KOPT-K1 (cell line): ENCODE data around the gene TFCP2.
"Not testable (repeated sequence)": the region's sequence is repeated elsewhere in the genome, so short reads cannot be mapped to it uniquely, and the experiment has no call there.

Experiments
- H3K27ac ChIP-seq: fragments of 200-600 bp; sonication (generic); 2 replicates; pipeline ENCODE4 v1.5.1; 2016; ENCODE audit warnings: antibody characterized with exemption, mild to moderate bottlenecking, low read depth, low read length; ENCODE audit not compliant: poor library complexity, severe bottlenecking
- H3K36me3 ChIP-seq: fragments of 200-600 bp; sonication (generic); 2 replicates; pipeline ENCODE4 v1.5.1; 2017; ENCODE audit warnings: antibody characterized with exemption, mild to moderate bottlenecking, low read length, moderate library complexity; ENCODE audit not compliant: insufficient read depth
- H3K9me3 ChIP-seq: fragments of 200-600 bp; sonication (generic); 2 replicates; pipeline ENCODE4 v1.5.1; 2017; ENCODE audit warnings: antibody characterized with exemption, low read length, mild to moderate bottlenecking; ENCODE audit not compliant: insufficient read depth, poor library complexity, severe bottlenecking

Gene TFCP2

GRCh38 chr12:51086933-51087332 is 86.0 kb downstream of the TFCP2 start:
- no peaks in the 10 kb centered on the region for H3K9me3 ChIP-seq
- H3K27ac ChIP-seq = no peak overlapping the region
- H3K36me3 ChIP-seq = peaks cover 19% of the 10 kb centered on the region

- Histone ChIP-seq H3K27ac (no peak overlapping the region), H3K36me3 (peaks cover 9% of the 10 kb centered on the region), H3K9me3 (no peaks in the 10 kb centered on the region)
Observed at GRCh38 chr12:51085757-51086156, 87.2 kb downstream of the TFCP2 start.

DNA sequence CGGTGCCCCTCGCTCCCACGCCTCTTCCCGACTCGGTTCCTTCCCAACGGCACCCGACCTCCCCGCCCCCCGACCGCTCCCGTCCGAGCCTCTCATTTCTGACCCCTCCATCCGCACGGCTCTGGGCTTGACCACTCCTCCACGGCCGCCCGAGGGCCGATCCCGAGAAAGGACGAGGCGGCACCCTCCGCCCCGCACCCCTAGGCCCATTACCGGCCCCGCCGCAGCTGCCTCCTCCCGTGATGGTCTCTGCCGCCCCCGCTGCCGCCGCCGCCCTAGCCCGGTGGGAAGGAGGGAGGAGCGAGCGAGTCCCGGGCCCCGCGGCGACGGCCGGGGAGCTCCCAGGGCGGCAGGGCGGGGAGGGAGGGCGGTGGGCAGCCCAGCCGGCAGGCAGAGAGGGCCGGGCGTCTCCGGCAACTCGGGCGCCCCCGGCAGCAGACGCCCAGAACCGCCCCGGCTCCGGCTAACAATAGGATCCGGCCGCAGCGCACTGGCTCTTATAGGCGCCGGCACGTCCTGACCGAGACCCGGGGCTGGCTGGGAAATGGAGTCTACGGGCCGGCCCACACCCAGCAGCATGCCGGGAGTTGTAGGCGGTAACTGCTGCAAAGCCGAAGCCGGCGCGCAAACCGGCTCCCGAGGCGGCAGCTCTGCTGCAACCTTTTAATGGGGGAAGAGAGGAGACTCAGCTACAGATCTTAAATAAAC is 89.7 kb downstream of the TFCP2 start, which contains the start of gene CSRNP2:
CSRNP2 (minus strand) TSS at position 471 of the 708 bp plus-strand sequence. CDS start 7,035 bp downstream, outside the sequence.
- H3K27ac ChIP-seq = peak within 1 kb of the TSS; percentile 72

GRCh38 chr12:51082561-51083125 is 90.3 kb downstream of the TFCP2 start:
- Histone ChIP-seq H3K27ac (peak overlapping the region; percentile 72), H3K36me3 (no peaks in the 10 kb centered on the region), H3K9me3 (no peaks in the 10 kb centered on the region)

More for the DNA sequence above, 89.7 kb downstream of the TFCP2 start, which contains the start of gene CSRNP2:
- H3K9me3 ChIP-seq = no peaks in the 10 kb centered on the region
- no peaks in the 10 kb centered on the region for H3K36me3 ChIP-seq

DNA sequence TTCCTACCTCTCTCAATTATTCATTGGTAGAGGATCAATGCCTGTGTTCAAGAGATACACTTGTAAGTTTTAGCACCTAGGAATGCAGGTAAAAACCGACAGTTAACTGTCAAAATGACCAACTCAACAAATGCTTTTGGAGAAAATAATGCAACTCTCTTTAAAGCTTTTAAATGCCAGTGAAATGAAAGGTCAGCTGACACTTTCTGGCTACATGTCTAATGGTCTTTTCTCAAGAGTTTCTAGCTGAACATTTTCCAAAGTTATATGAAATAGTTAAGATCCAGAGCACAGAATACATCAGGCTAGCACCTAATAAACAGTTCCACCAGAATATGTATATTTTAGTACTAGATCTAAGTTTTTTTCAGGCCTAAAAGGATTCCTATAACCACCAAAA is 91.5 kb downstream of the TFCP2 start:
- Histone ChIP-seq H3K36me3 (no peaks in the 10 kb centered on the region), H3K27ac (no peak overlapping the region), H3K9me3 (no peaks in the 10 kb centered on the region)

GRCh38 chr12:51080136-51080535 is 92.8 kb downstream of the TFCP2 start:
- Histone ChIP-seq H3K27ac (no peak overlapping the region), H3K9me3 (no peaks in the 10 kb centered on the region), H3K36me3 (no peaks in the 10 kb centered on the region)

DNA sequence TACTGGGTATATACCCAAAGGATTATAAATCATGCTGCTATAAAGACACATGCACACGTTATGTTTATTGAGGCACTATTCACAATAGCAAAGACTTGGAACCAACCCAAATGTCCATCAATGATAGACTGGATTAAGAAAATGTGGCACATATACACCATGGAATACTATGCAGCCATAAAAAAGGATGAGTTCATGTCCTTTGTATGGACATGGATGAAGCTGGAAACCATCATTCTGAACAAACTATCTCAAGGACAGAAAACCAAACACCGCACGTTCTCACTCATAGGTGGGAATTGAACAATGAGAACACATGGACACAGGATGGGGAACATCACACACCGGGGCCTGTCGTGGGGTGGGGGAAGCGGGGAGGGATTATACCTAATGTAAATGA is 94.1 kb downstream of the TFCP2 start:
- H3K36me3 ChIP-seq, H3K27ac ChIP-seq, H3K9me3 ChIP-seq: not testable (repeated sequence)

DNA sequence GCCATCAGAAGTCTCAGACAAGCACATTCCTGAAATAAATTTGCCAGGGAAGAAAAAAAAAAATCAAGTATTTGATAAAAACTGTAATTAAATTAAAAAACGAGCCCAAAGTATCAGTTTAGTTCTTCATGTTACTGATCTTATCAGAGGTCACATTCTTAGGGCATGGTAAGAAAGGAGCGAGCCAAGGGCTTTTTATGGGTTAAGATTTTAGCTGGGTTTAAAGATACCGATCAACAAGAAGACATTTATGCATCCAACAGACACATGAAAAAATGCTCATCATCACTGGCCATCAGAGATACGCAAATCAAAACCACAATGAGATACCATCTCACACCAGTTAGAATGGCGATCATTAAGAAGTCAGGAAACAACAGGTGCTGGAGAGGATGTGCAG is 94.6 kb downstream of the TFCP2 start:
- H3K27ac ChIP-seq = peak overlapping the region; percentile 20

DNA sequence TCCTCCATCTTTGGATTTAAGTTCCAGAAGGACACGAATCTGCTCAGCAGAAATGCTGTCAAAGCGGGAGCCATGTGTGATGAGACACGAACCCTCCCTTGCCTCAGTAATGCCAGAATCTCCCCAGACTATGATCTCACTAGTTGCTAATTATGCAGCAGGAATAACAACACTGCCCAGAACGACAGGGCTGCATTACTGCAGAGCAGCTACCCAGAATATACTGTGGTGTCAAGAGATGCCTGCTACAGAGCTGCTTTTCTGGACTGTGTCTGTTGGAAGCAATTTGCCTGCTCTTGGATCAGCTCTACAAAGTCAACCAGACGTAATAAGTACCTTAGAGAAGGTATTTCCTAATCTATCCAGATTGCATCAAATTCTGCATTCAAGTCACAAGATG is 95.0 kb downstream of the TFCP2 start:
- Histone ChIP-seq H3K9me3 (no peaks in the 10 kb centered on the region), H3K27ac (peak overlapping the region; percentile 20), H3K36me3 (peaks cover 15% of the 10 kb centered on the region)

More for the DNA sequence above, 94.6 kb downstream of the TFCP2 start:
- peaks cover 11% of the 10 kb centered on the region for H3K36me3 ChIP-seq
- H3K9me3 ChIP-seq = not testable (repeated sequence)

GRCh38 chr12:51076236-51076930 is 96.6 kb downstream of the TFCP2 start:
- Histone ChIP-seq H3K9me3 (no peaks in the 10 kb centered on the region), H3K27ac (peak overlapping the region; percentile 48), H3K36me3 (peaks cover 30% of the 10 kb centered on the region)

GRCh38 chr12:51075390-51075789 is 97.5 kb downstream of the TFCP2 start:
- Histone ChIP-seq H3K36me3 (peaks cover 39% of the 10 kb centered on the region), H3K9me3 (no peaks in the 10 kb centered on the region)

GRCh38 chr12:51071663-51072062 is 101.3 kb downstream of the TFCP2 start:
- Histone ChIP-seq H3K36me3 (peaks cover 70% of the 10 kb centered on the region), H3K27ac (no peak overlapping the region), H3K9me3 (no peaks in the 10 kb centered on the region)

More at GRCh38 chr12:51075390-51075789, 97.5 kb downstream of the TFCP2 start:
- no peak overlapping the region for H3K27ac ChIP-seq

DNA sequence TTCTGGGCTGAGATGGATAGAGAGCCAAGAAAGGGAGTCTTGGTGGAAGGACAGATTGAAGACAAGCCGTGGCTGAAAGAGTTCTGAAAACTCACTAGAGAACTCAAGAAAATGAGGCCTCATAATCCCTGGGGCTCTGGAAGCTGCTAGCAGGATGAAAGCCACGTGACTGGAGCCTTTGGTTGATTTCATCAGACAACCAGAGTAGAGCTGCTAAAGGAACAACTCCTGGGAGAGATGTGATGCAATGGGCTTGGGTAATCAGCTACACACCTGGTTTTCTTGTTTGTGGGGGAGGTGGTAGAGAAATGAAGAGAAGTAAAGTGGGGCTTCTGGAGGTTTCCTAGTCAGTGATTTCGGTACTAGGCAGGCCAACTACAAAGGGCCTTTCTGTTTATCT is 102.9 kb downstream of the TFCP2 start:
- Histone ChIP-seq H3K36me3 (peaks cover 86% of the 10 kb centered on the region), H3K27ac (no peak overlapping the region), H3K9me3 (no peaks in the 10 kb centered on the region)

GRCh38 chr12:51067771-51068170 is 105.2 kb downstream of the TFCP2 start:
- Histone ChIP-seq H3K36me3 (peaks cover 91% of the 10 kb centered on the region), H3K27ac (no peak overlapping the region), H3K9me3 (no peaks in the 10 kb centered on the region)

- no peaks in the 10 kb centered on the region for H3K9me3 ChIP-seq
- peaks cover 93% of the 10 kb centered on the region for H3K36me3 ChIP-seq
Observed at GRCh38 chr12:51067229-51067628, 105.7 kb downstream of the TFCP2 start.

More at GRCh38 chr12:51067229-51067628, 105.7 kb downstream of the TFCP2 start:
- H3K27ac ChIP-seq = no peak overlapping the region
